K562 (cell line): ENCODE measurements around the gene AP5Z1. TPM values are rescaled to one million over a fixed set of nuclear protein-coding genes. Genes with fewer than 3 reads are reported as not detected.
A peak's percentile ranks its signal among the peaks of the same experiment; 100 is the strongest.

Experiments
- ARID4B ChIP-seq: sonication (generic); formaldehyde crosslinking; IDR thresholded peaks from 2 replicates; pipeline ENCODE4 v1.8.0; 2022; ENCODE audit warnings: mild to moderate bottlenecking, missing genetic modification reagents
- BCOR ChIP-seq: fragments of 450-650 bp; IDR thresholded peaks from 2 replicates; pipeline ENCODE4 v1.6.1; 2016
- BDP1 ChIP-seq: IDR thresholded peaks from 3 replicates; pipeline ENCODE4 v1.6.1; 2011; ENCODE audit not compliant: insufficient read length, insufficient read depth
- ELK1 ChIP-seq: sonication (generic); formaldehyde crosslinking; IDR thresholded peaks from 2 replicates; pipeline ENCODE4 v1.8.1; 2022; ENCODE audit warnings: missing genetic modification reagents
- FOXP4 ChIP-seq: sonication (generic); formaldehyde crosslinking; IDR thresholded peaks from 2 replicates; pipeline ENCODE4 v1.8.0; 2022; ENCODE audit warnings: mild to moderate bottlenecking, missing genetic modification reagents, borderline replicate concordance
- RCOR1 ChIP-seq, 2 experiments: IDR thresholded peaks; 2 replicates each; pipeline ENCODE4 v1.6.1; 2012; ENCODE audit warnings: low read depth in 2 of 2, low read length in 2 of 2, borderline replicate concordance in 1 of 2, improper control_type of control experiment in 1 of 2
- SAP30 ChIP-seq: fragments of 200-600 bp; sonication (generic); IDR thresholded peaks from 2 replicates; pipeline ENCODE4 v1.6.1; 2012; ENCODE audit warnings: borderline replicate concordance, low read depth, mild to moderate bottlenecking, moderate library complexity, low read length, control low read depth, inconsistent platforms; ENCODE audit not compliant: insufficient read depth, poor library complexity, severe bottlenecking
- SNRNP70 ChIP-seq: fragments of 200-400 bp; formaldehyde crosslinking; optimal IDR thresholded peaks from 2 replicates; pipeline ENCODE3; 2017; ENCODE audit warnings: low read depth, low read length
- TSC22D4 ChIP-seq: fragments of 450-650 bp; IDR thresholded peaks from 2 replicates; pipeline ENCODE4 v1.6.1; 2016; ENCODE audit warnings: missing genetic modification characterization, missing biosample characterization, control low read depth
- ZNF316 ChIP-seq: fragments of 450-650 bp; IDR thresholded peaks from 2 replicates; pipeline ENCODE4 v1.6.1; 2016
- polyA plus RNA-seq, 8 experiments: library from polyadenylated mRNA; depleted of rRNA in 4 of 8; stranded (reverse) in 5 of 8; unstranded in 3 of 8; fragments of >200 nt; fragmentation: Nextera tagmentation in 2 of 8; fragmentation: Illumina TruSeq in 1 of 8; extraction: Ambion mirVana in 2 of 8; extraction: Trizol in 1 of 8; gene quantifications; 2 replicates each; pipeline versions ENCODE4 v1.2.1 to v1.2.3, GENCODE V29; 2011 to 2014; ENCODE audit warnings: inconsistent platforms in 1 of 8, missing spikeins in 1 of 8
- total RNA-seq, 7 experiments: library from RNA; depleted of rRNA in 6 of 7; stranded (reverse); fragments of >200 nt in 6 of 7; fragmentation: Illumina TruSeq in 2 of 7; extraction: Trizol in 2 of 7; gene quantifications; 2 replicates each; pipeline versions ENCODE4 v1.2.1 to v1.2.3, GENCODE V29; 2011 to 2021; ENCODE audit warnings: low replicate concordance in 1 of 7
- TF ChIP-seq, protein P1 (sequence below): fragments of 200-800 bp; sonication (Bioruptor generic); IDR thresholded peaks from 2 replicates; pipeline ENCODE4 v1.6.1; 2017; ENCODE audit warnings: missing genetic modification characterization, missing compliant biosample characterization
- TF ChIP-seq, protein P2 (sequence below): fragments of 450-650 bp; IDR thresholded peaks from 2 replicates; pipeline ENCODE4 v1.7.1; 2018; ENCODE audit warnings: mild to moderate bottlenecking, low read depth; ENCODE audit not compliant: partially characterized antibody

AP5Z1 gene
- total and polyA plus RNA-seq, 9 of the 15 experiments (the other 6 are each of a cell fraction or from before 2014, with no cell fraction given) = 0.06 to 31.1 (median 6.4) TPM

DNA sequence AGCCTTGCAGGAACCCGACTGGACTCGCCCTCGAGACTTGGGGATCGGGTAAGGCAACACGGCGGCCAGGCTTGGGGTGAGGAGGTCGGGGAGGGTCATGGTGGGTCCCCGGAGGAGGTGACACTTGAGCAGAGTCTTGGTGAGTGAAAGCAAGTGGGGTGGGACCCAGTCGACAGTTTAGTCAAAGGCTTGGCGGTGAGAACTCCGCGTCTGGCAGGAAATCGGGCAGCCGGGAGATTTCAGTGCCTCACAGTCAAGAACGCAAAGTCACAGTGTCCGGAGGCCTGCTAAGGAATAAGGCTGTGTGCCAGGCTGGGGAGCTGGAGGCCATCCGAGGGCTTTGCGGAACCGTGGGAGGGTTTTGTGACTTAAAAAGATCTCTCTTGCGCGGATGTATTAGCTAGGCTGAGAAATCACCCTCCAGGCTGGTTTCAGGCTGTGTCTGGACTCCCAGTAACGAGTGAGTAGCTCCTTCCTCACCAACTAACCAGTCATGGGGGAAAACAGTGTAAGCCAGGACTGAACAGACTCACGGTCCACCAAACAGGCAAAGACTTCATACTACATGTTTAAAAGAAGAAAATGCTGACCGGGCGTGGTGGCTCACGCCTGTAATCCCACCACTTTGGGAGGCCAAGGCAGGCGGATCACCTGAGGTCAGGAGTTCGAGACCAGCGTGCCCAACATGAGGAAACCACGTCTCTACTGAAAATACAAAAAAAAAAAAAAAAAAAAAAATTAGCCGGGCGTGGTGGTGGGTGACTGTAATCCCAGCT lies 613 bp downstream of the AP5Z1 start (continued):
- TF ChIP-seq, protein P1, sequence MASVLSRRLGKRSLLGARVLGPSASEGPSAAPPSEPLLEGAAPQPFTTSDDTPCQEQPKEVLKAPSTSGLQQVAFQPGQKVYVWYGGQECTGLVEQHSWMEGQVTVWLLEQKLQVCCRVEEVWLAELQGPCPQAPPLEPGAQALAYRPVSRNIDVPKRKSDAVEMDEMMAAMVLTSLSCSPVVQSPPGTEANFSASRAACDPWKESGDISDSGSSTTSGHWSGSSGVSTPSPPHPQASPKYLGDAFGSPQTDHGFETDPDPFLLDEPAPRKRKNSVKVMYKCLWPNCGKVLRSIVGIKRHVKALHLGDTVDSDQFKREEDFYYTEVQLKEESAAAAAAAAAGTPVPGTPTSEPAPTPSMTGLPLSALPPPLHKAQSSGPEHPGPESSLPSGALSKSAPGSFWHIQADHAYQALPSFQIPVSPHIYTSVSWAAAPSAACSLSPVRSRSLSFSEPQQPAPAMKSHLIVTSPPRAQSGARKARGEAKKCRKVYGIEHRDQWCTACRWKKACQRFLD = peak; percentile 65; the same call in 1 of the 2 replicates
- TF ChIP-seq RCOR1 (IDR thresholded peaks at IDR 0.05; ENCODE audit: borderline replicate concordance in 1 of 2, low read depth in 2 of 2, low read length in 2 of 2) = no peak
- peak; percentile 83 for TF ChIP-seq ARID4B (CRISPR knock-in tag)
- TF ChIP-seq, protein P2, sequence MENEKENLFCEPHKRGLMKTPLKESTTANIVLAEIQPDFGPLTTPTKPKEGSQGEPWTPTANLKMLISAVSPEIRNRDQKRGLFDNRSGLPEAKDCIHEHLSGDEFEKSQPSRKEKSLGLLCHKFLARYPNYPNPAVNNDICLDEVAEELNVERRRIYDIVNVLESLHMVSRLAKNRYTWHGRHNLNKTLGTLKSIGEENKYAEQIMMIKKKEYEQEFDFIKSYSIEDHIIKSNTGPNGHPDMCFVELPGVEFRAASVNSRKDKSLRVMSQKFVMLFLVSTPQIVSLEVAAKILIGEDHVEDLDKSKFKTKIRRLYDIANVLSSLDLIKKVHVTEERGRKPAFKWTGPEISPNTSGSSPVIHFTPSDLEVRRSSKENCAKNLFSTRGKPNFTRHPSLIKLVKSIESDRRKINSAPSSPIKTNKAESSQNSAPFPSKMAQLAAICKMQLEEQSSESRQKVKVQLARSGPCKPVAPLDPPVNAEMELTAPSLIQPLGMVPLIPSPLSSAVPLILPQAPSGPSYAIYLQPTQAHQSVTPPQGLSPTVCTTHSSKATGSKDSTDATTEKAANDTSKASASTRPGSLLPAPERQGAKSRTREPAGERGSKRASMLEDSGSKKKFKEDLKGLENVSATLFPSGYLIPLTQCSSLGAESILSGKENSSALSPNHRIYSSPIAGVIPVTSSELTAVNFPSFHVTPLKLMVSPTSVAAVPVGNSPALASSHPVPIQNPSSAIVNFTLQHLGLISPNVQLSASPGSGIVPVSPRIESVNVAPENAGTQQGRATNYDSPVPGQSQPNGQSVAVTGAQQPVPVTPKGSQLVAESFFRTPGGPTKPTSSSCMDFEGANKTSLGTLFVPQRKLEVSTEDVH = no peak
- TF ChIP-seq FOXP4 (CRISPR knock-in tag) = no peak
- no peak for TF ChIP-seq BDP1
- TF ChIP-seq BCOR = no peak
- TF ChIP-seq ELK1 (CRISPR knock-in tag) = no peak
- no peak for TF ChIP-seq TSC22D4 (tag)
- peak; percentile 88 for TF ChIP-seq SAP30
- TF ChIP-seq SNRNP70 = no peak
- peak; percentile 75 for TF ChIP-seq ZNF316
